ENCODE data around the gene ESPN.
"Not testable (repeated sequence)": the region's sequence is repeated elsewhere in the genome, so short reads cannot be mapped to it uniquely, and the experiment has no call there.

The ESPN gene

GRCh38 chr1:6447016-6447817 lies 22.6 kb downstream of the ESPN start:
- no peak for DNase-seq

GRCh38 chr1:6447818-6448748 lies 23.5 kb downstream of the ESPN start:
- DNase-seq, result peak in 1 of 56 donors; percentile 60

- peak in 11 of 56 donors; percentile 7 to 46 (median 24) for DNase-seq
These were observed 24.4 kb downstream of the ESPN start for GRCh38 chr1:6448749-6449631.

DNA sequence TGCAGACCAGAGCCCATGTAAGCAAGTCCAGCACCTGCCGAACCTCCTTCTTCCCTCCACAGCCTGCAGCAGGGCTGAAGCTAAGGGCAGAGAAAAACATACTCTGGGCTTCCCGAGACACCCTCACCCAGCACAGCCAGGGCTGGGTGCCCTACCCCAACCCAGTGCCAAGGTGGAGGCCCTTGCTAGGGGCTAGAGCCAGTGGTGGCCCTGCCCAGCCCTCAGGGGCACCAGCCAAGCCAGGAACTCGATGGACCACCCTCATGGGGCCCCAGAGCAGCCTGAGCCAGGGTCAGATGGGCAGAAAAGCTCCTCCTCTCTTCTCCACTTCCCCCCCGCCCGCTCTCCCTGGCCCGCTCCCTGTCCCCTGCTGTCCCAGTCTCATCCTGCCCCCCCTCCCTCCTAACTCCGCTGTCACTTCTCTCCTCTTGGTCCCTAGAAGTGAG lies 25.5 kb downstream of the ESPN start:
- DNase-seq, result no peak

DNA sequence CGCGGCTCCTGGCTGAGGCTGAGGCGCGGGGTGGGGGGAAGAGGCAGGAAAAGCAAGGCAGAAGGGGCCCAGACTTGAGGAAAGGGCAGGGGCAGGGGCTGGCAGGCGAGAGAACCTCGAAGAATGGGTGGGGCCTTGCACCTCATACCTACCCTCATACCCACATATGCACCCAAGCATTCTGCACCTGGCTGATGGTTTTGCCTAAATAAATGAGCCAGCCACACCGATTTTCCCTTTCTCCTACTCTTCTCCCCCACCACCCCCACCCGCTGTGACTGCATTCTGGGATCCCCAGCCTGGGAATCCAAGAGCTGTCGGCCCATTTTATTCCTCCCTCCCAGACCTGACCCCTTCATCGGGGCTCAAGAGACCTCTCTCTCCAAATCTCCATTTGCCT lies 25.9 kb downstream of the ESPN start:
- DNase-seq, result not testable (repeated sequence)

DNA sequence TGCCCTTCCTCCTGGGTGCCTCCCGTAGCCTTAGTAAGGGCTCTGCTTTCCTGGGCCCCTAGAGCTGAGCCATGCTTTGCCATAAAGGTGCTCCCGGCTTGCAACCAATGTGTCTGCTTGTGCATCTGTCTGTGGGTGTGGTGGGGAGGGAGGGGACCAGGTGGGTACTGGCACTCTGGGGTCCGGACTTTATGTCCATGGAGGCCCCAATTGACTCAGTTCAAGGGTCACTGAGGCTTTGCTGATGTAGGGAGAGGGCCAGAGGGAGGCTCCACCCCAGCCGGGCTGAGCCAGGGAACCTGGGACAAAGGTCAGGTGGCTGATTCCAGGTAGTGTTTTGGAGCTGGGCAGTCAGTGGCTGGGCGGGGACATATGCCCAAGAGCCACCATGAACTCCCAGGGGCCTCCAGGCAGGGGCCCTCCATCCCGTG lies 26.4 kb downstream of the ESPN start:
- DNase-seq, result no peak

GRCh38 chr1:6453895-6454855 lies 29.6 kb downstream of the ESPN start:
- DNase-seq, result not testable (repeated sequence)

DNA sequence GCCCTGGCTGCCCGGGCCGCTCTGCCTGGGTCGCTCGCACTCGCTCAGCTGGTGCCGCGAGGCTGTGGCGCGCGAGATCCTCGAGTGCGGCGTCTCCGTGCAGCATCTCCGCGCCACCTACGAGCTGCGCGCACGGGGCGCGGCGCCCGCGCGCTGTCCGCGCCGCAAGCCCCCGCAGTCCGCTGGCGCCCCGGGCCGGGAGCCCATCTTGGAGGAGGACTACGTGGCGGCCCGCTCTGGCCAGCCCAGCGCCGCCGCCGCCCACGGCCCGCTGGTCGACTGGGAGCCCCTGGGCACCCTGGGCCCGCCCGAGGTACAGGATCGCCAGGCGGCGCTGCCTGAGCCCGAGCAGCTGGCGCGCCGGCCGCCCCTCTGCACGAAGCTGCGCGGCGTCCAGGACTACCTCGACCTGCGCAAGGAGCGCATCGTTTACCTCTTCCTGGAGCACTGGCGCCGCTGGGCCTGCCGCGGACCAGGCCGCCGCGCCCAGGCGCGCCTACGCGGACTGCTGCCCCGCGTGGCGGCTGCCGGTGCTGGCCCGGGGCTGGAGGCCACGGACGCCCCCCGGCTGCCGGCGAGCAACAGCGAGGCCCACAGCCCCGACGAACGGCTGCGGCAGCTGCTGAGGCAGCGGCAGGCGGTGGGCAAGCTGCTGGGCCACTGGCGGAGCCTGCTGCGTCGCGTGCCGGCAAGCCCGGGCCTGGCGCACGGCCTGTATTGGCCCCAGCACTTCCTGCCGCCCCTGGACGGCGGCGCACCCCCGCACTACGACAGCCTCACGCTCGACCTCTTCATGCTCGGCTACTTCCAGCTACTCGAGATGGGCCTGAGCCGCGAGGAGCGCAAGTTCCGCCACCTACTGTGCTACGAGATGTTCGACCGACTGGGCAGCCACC lies 30.5 kb downstream of the ESPN start:
- no peak for DNase-seq

GRCh38 chr1:6455752-6456520 lies 31.4 kb downstream of the ESPN start:
- not testable (repeated sequence) for DNase-seq

- no peak for DNase-seq
These were observed 32.4 kb downstream of the ESPN start for GRCh38 chr1:6456800-6457466.

- no peak for DNase-seq
These were observed 35.3 kb downstream of the ESPN start for GRCh38 chr1:6459850-6460265.

GRCh38 chr1:6460301-6461050 lies 35.9 kb downstream of the ESPN start:
- DNase-seq, result no peak

- DNase-seq, result no peak
These were observed 36.5 kb downstream of the ESPN start for GRCh38 chr1:6461051-6461530.

GRCh38 chr1:6461538-6462411 lies 37.2 kb downstream of the ESPN start:
- no peak for DNase-seq

GRCh38 chr1:6462412-6463119 lies 38.0 kb downstream of the ESPN start:
- no peak for DNase-seq

All from amygdala (tissue), 56 donors.